DMS79 (cell line): ENCODE measurements around the gene MYLK3.
"Not testable (repeated sequence)": the region's sequence is repeated elsewhere in the genome, so short reads cannot be mapped to it uniquely, and the experiment has no call there.

Experiments used
- DNase-seq: peaks from one replicate; lab custom pipeline; 2025; lab: John Stamatoyannopoulos, UW

The MYLK3 gene

DNA sequence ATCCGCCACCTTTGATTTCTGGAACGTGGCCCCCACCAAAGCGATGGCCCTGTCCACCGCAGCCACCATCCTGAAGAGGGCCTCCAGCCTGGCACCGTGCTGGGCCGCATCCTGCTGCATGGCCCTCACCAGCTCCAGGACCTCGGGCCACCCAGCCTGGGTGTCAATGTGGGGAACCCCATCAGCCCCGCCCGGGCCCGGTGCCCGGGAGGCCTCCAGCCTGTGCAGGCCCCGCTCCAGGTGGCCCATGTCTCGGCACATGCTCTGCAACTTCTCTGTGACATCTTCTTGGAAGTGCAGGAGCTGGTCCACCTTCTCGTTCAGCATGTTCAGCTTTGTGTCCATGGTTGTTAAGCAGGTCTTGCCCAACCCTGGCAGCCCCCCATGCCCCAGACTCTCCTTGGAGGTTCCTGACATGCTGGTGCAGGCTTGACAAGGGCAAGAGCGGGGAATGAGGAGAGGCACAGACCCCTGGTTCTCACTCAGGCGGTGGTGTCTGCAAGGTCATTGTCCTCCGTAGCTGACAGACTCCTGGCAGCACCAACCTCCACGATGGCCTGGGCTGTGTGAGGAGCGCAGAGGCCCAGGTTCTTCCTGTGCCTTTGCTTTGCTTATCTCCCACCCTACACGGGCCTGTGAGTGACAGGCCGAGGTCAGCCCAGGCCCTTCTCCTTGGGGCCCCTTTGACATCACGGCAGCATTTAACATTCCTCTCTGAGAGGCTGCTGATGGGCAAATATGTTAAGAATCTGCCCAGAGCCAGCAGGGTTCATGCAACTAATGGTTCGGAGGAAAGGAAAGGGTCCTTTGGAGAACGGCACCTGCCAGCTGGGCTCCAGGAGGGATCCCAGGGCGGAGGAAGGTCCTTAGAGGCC lies at the start of gene MYLK3:
Gene MYLK3 (minus strand): TSS at position 568 of the 875 bp plus-strand sequence. CDS start 151 bp downstream, at position 417.
- DNase-seq, result no peak

DNA sequence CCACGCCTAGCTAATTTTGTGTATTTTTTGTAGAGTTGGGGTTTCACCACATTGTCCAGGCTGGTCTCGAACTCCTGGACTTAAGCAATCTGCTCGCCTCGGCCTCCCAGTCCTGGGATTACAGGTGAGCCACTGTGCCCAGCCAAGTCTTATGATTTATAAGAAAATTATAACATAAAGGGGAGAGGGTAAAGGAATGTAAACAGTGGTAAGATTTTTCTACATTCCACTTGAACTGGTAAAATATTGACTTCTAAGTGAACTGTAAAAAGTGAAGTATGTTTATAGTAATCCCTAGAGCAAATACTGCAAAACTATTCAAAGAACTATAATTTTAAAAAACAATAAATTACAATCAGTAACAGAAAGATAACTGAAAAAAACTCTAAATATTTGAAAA lies 49.4 kb upstream of the MYLK3 start:
- DNase-seq, result no peak

DNA sequence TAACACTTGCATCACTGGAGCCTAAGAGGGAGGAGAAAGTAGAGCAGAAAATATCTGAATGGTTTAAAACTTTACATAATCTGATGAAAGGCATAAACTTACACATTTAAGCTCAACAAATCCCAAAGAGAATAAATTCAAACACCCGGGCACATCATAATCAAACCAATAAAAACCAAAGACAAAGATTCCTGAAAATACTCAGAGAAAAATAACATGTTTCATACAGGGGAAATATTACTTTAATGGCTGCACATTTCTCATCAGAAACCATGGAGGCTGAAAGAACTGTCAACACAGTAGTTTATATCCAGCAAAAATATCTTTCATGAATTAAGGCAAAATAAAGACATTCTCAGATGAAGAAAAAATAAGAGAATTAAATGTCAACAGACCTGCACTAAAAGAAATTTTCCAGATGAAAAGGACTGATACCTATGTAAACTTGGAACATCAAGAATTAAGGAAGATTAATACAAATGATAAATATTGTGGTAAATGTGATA lies 48.7 kb upstream of the MYLK3 start:
- no peak for DNase-seq

DNA sequence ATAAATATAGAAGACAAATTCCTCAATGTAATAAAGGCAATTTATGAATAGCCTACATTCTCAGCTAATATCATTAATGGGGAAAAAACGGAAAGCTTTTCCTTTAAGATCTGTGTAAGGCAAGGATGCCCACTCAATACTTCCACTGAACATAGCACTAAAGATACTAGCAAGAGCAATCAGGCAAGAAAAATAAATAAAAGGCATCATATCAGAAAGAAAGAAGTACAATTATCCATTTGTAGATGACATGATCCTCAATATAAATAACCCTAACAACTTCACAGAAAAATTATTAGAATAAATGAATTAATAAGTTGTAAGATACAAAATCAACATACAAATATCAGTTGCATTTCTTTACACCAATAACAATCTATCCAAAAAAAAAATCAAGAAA lies 45.7 kb upstream of the MYLK3 start:
- no peak for DNase-seq

DNA sequence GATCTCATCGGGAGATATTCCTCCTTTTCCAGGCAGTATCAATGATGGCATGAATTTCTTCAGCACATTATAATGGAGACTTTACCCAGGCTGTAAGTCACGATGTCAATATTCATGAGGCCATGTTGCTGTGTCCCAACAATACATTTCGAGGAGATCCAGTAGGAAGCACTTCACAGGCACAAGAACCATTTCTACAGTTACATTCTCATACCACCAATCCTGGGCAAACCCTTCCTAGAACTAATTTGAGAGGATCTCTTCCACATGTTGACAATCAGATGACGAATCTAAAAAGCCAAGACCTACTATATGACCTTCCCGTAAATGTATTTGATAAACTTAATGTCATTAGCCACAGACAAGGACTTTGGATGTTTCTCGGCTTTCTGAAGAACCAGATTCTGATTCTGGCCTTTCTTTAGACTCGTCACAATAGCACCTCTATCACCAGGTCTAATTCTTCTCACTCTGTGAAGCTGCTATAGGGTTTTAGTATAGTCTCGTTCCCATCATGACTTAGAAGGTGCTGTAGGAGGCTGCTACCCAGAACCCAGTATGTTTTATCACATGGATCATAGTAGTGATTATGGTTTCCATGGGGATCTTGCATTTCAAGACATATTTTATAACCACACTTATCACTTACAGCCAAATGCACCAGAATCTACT lies 42.6 kb upstream of the MYLK3 start:
- no peak for DNase-seq

DNA sequence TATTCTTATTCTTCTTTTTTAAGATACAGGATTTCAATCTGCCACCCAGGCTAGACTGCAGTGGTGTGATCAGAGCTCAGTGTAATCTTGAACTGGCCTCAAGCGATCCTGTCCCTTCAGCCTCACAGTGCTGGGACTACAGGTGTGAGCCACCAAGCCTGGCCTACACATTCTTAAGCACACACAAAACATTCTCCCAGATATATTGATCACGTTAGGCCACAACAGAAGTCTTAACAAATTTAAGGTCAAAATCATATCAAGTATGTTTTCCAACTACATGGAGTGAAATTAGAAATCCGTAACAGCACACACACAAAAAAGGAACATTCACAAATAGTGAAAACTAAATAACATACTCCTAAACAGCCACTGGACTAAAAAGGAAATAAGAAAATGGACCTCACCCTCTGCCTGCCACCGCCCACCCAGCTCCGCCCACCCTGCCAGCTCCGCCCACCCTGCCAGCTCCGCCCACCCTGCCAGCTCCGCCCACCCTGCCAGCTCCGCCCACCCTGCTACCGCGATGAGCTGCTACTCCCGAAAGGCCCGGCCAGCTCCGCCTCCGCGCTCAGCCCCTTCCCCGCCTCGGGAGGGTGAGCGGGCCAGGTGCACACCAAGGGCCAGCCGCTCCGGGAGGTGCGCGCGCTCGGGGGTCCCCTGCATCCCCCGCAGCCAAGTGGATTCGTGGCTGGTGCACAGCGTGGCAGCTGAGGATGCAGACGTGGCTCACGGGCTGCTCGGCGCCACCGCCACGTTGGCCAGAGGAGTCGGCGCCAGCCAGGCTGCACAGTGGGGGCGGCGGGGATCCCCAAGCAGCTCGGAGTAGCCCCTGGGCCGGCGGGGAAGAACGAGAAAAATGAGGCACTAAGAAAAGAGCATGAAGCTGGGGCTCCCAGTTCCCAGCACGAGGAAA lies 41.6 kb upstream of the MYLK3 start:
- no peak for DNase-seq

DNA sequence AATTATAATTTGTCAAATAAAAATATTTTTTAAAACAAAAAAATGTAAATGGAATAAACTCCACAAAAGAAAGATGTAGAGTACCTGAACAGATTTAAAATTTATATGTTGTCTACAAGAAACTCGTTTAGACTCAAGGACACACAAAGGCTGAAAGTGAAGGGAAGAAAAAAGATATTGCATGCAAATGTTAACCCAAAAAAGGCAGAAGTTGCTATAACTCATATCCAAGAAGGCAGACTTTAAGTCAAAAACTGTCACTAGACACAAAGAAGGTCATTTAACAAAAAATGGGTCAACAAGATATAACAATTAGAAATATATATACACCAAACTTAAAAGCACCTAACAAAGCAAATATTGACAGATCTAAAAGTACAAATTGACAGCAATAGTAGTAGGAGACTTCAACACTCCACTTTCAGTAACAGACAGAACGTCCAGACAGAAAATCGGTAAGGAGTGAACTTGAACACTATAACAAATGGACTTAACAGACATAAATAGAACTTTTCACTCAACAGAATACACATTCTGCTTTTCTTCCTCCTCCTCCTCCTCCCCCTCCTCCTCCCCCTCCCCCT lies 40.8 kb upstream of the MYLK3 start:
- DNase-seq, result no peak

DNA sequence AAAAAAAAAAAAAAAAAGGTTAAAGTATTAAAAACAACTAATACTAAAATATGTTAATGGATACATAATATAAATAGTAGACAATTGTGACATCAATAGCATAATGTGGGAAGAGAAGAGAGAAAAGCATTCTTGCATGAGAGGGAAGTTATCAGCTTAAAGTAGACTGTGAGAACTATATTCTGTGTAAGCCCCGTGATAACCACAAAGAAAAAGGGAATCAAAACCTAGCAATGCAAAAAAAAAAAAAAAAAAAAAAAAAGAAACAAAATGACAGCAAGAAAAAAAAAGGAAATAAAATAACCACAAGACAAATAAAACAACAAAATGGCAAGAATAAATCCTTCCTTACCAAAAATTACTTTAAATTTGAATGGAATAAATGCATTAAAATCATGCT lies 39.8 kb upstream of the MYLK3 start:
- no peak for DNase-seq

DNA sequence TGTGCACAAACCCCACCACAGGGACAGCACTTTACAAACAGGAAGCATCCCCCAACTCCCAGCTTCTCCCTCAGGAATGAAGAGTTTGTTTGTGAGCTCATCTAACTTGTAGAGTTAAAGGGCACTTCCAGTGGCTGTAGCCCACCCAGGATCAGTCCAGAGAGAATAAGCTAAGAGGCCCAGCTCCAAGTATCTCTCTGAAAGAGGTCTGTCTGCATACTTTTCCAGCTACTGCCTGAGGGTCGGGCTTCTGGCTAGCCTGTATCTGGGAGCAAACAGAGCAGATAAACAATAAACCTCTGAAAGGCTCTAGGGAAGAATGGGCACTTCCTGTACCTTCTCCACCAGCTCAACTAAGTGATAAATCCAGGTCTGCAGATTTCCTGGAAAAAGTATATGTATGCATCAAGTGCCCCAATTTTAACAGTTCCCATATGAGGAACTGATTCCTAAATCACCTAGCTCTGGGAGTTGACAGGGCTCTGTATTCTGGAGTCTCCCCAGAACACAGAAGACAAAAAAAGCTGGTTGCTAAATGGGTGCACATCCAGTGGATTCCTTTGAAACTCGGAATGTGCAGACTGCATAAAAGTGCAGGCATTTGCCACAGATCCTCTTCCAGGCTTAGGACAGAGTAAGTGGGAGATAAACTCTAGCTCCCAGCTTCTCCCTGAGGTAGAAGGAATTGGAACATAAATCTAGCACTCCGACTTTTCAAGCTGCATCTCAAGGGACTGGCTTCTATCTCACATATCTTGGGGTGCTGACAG lies 37.1 kb upstream of the MYLK3 start:
- DNase-seq, result no peak

DNA sequence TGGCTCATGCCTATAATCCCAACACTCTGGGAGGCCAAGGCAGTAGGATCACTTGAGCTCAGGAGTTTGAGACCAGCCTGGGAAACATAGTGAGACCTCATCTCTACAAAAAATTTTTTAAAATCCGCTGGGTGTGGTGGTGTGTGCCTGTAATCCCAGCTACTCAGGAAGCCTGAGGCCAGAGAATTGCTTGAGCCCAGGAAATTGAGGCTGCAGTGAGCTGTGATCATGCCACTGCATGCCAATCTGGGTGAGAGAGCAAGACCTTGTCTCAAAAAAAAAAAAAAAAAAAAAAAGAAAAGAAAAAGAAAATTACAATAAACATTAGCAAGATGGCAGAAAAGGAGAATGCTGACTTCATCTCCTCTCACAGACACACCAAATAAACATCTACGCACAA lies 36.4 kb upstream of the MYLK3 start:
- not testable (repeated sequence) for DNase-seq

DNA sequence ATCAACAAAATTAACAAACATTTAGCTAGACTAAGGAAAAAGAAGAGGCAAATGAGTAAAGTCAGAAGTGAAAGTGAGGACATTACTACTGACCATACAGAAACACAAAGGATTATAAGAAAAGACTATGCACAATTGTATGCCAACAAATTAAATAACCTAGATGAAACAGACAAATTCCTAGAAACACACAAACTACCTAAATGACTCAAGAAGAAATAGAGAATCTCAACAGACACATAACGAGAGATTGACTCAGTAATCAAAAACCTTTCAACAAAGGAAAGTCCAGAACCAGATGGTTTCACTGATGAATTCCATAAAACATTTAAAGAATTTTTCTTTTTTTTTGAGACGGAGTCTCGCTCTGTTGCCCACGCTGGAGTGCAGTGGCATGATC lies 35.7 kb upstream of the MYLK3 start:
- DNase-seq, result no peak

DNA sequence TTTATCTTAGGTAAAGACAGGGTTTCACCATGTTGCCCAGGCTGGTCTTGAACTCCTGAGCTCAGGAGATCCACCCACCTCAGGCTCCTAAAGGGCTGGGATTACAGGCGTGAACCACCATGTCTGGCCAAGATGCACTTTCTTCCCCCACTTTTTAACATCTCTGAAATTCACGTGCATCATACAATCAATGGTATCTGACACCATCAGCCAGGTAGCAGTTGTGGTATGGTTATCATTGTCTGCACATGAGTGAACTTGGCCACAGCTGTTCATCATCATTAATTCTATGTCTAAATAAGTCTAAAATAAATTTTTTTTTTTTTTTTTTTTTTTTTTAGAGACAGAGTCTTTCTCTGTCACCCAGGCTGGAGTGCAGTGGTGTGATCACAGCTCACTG lies 34.2 kb upstream of the MYLK3 start:
- DNase-seq, result no peak

DNA sequence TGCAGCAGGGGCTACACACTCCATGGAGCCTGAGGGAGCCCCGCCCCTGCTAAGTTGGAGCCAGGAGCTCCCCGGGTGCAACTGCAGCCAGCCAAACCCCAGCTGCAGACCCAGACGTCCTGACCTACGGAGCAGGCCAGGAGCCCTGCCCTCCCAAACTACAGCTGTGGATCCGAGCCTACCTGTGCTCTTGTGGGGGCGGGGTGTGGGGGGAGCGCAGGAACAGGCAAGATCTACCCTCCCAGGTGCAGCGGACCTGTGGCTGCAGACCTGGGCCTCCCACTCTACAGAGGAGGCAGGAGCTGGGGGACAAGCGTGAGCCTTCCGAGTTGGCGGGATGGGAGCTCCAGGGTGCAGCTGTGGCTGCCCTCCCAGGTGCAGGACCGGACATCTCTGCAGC lies 29.7 kb upstream of the MYLK3 start:
- DNase-seq, result no peak

DNA sequence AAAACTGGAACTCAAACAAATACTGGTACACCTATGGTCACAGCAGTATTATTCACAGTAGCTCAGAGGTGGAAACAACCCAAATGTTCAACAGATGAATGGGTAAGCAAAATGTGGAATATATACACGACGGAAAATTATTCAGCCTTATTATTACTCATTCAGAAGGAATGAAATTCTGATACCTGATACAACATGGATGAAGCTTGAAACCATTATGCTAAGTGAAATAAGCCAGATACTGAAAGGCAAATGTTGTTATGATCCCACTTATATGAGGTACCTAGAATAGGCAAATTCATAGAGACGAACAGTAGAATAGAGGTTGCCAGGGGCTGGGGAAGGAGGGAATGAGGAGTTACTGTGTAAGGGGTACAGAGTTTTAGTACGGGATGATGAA lies 27.1 kb upstream of the MYLK3 start:
- DNase-seq, result no peak

DNA sequence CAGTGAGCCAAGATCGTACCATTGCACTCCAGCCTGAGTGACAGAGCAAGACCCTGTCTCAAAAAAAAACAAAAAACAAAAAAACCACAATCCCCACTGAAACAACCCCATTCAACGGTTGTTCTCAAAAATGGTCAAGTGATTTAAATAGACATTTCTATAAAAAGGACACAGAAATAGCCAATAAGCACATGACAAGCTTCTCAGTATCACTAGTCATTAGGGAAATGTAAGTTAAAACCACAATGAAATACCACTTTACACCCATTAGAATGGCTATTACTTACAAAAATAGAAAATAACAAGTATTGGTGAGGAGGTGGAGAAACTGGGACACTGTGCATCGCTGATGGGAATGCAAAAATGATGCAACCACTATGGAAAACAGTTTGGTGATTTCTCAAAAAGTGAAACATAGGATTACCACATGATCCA lies 26.6 kb upstream of the MYLK3 start:
- DNase-seq, result no peak

DNA sequence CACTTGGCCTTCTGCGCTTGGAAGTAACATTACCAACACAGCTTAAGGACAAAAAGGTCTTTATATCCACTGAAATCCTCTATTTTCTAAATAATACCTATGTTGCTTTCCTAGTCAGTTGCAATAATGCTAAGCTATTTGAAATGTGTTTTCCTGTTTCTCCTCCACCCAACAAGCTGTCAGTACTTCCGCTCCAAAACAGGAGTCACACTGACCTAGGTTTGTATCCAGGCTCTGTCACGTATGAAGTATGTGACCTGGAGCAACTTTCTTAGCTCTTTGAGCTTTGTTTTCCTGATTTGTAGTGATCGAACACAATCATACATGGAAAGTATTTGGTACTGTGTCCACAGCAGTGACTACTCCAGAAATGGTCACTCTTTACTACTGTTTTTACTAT lies 24.3 kb upstream of the MYLK3 start:
- no peak for DNase-seq

DNA sequence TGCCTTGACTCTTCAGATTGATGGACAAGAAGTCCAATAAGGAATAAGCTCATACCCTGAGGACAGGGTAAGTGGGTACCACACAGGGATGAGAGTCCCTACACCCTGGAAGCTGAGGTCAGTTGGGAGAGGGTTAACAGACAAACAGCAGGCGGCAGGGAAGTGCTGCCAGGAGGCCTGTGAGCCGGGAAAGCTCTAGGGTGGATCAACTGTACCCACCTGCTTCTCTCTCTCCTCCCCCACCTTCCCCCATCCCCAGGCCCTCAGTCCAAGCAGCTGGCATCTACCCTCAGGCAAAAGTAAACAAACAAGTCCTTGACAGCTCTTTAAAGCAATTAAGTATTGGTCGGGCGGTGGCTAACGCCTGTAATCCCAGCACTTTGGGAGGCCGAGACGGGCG lies 20.7 kb upstream of the MYLK3 start:
- peak; percentile 75 for DNase-seq

DNA sequence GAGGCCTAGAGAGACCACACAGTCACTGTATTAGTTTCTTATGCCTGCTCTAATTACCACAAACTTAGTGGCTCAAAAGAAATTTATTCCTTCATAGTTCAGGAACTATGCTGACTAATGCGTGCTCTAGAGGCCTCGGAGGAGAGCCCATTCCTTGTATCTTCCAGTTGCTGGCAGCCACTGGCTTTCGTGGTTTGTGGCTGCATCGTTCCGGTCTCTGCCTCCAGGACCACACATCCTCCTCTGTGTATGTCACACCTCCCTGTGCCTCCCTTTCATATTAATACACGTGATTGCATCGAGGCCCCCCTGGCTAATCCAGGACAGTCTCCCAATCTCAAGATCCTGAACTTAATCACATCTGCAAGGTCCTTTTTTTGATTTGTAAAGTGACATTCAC lies 16.9 kb upstream of the MYLK3 start:
- no peak for DNase-seq

DNA sequence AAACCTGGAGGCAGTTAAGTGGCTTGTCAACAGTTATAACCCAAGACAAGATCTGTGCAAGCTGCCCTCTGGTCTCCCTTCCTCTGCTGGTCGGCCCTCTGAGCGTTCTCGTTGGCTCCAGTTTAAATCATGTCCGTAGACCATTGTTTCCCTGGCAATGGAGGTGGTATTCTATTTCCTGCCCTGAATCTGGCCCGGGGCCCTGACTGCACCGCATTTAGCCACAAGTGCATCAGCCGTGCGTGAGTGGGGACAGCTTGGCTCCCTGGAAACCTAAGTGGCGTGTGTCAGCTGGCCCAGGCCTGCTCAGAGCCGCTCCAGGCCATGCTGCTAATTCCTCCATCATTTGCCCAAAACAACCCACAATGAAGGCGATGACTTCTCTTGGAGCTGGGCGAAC lies 15.0 kb upstream of the MYLK3 start:
- DNase-seq, result peak; percentile 69

DNA sequence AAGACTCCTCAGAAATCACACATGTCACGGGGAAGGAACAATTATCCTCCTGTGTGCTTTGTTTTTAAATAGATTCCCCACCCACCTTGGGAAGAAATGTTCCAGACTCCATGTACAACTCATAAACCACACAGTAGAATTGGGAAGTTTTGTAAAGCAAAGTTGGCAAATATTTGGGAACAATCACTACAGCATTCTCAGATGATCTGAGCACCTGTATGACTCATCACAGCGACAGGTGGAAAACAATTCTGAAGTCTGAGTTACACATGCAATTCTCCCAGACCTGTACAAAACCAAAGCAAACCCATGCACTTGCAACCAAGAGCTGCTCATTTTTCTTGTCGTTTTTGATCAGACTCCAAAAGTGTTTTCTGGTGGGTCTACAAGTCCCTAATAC lies 14.4 kb upstream of the MYLK3 start:
- peak; percentile 23 for DNase-seq

DNA sequence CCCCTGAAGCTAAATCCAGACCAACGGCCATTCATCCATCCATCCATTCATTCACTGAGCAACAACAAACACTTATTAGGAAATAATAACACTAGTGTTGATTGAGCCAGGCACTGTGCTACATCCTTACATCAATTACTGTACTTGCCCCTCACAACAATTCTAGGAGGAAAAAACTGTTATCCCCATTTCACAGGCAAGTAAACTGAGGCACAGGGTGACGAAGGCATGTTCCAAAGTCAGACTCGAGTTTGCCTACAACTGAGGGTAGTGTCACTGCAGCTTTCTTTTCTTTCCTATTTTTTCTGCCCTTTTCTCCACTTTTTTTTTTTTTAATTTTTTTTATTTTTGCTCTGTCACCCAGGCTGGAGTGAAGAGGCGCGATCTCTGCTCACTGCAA lies 11.2 kb upstream of the MYLK3 start:
- no peak for DNase-seq
